Prostate gland (tissue), 2 donors: ENCODE results near the gene AGPS.
"Not testable (repeated sequence)": the region's sequence is repeated elsewhere in the genome, so short reads cannot be mapped to it uniquely, and the experiment has no call there.

Source experiments
- POLR2A ChIP-seq: fragments of 450-650 bp; IDR thresholded peaks from one replicate; pipeline ENCODE4 v1.6.1; 2016; ENCODE audit warnings: antibody characterized with exemption, mild to moderate bottlenecking
- POLR2AphosphoS5 ChIP-seq: sonication (generic); formaldehyde crosslinking; IDR thresholded peaks from one replicate; pipeline ENCODE4 v1.6.1; 2017; ENCODE audit warnings: antibody characterized with exemption
- TF ChIP-seq, protein P1 (sequence below), 4 experiments: fragments of 200-600 bp in 2 of 4; fragments of 450-650 bp in 2 of 4; sonication (generic) in 2 of 4; IDR thresholded peaks; 1 replicate in 3 of 4; 2 replicates in 1 of 4; pipeline ENCODE4 v1.5.1; 2016 to 2019; ENCODE audit warnings: antibody characterized with exemption in 4 of 4, mild to moderate bottlenecking in 2 of 4, moderate library complexity in 2 of 4

DNA sequence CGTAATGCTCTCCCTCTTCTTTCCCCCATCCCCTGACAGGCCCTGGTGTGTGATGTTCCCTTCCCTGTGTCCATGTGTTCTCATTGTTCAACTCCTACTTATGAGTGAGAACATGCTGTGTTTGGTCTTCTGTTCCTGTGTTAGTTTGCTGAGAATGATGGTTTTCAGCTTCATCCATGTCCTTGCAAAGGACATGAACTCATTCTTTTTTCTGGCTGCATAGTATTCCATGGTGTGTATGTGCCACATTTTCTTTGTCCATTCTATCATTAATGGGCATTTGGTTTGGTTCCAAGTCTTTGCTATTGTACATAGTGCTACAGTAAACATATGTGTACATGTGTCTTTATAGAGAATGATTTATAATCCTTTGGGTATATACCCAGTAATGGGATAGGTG lies 24.6 kb upstream of the AGPS start:
- TF ChIP-seq, protein P1, sequence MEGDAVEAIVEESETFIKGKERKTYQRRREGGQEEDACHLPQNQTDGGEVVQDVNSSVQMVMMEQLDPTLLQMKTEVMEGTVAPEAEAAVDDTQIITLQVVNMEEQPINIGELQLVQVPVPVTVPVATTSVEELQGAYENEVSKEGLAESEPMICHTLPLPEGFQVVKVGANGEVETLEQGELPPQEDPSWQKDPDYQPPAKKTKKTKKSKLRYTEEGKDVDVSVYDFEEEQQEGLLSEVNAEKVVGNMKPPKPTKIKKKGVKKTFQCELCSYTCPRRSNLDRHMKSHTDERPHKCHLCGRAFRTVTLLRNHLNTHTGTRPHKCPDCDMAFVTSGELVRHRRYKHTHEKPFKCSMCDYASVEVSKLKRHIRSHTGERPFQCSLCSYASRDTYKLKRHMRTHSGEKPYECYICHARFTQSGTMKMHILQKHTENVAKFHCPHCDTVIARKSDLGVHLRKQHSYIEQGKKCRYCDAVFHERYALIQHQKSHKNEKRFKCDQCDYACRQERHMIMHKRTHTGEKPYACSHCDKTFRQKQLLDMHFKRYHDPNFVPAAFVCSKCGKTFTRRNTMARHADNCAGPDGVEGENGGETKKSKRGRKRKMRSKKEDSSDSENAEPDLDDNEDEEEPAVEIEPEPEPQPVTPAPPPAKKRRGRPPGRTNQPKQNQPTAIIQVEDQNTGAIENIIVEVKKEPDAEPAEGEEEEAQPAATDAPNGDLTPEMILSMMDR (IDR thresholded peaks at IDR 0.05): not testable (repeated sequence)
- TF ChIP-seq POLR2A, POLR2AphosphoS5: not testable (repeated sequence)
